GM21737 (cell line): ENCODE measurements around the gene DNAJC12.
"Not testable (repeated sequence)": the region's sequence is repeated elsewhere in the genome, so short reads cannot be mapped to it uniquely, and the experiment has no call there.

Source experiments
- ATAC-seq: cut with Tn5 transposase; IDR thresholded peaks from one replicate; pipeline ENCODE4 v1.9.1; 2021; ENCODE audit warnings: mild to moderate bottlenecking, moderate library complexity; ENCODE audit not compliant: unreplicated experiment

The DNAJC12 gene

GRCh38 chr10:67837541-67838314 lies at the start of gene DNAJC12:
DNAJC12 (minus strand) TSS chr10:67838188; CDS start chr10:67838011, 177 bp downstream.
- ATAC-seq, result no peak

GRCh38 chr10:67884842-67885670 lies 47.1 kb upstream of the DNAJC12 start:
- peak; percentile 54 for ATAC-seq

GRCh38 chr10:67884313-67884841 lies 46.4 kb upstream of the DNAJC12 start, which contains the start of gene SIRT1:
SIRT1 (plus strand) TSS chr10:67884656; CDS start chr10:67884722, 66 bp downstream.
- peak; percentile 83 for ATAC-seq

GRCh38 chr10:67883710-67884312 lies 45.8 kb upstream of the DNAJC12 start:
- ATAC-seq, result no peak

GRCh38 chr10:67878133-67878532 lies 40.1 kb upstream of the DNAJC12 start:
- no peak for ATAC-seq

- not testable (repeated sequence) for ATAC-seq
Observed at GRCh38 chr10:67877421-67877820, 39.4 kb upstream of the DNAJC12 start.

- ATAC-seq, result no peak
Observed at GRCh38 chr10:67875340-67876238, 37.6 kb upstream of the DNAJC12 start.

GRCh38 chr10:67869996-67870395 lies 32.0 kb upstream of the DNAJC12 start:
- ATAC-seq, result no peak

GRCh38 chr10:67868132-67868531 lies 30.1 kb upstream of the DNAJC12 start:
- no peak for ATAC-seq

- no peak for ATAC-seq
Observed at GRCh38 chr10:67864607-67865371, 26.8 kb upstream of the DNAJC12 start.

- ATAC-seq, result no peak
Observed at GRCh38 chr10:67863094-67863493, 25.1 kb upstream of the DNAJC12 start.

- no peak for ATAC-seq
Observed at GRCh38 chr10:67861750-67862432, 23.9 kb upstream of the DNAJC12 start.

- no peak for ATAC-seq
Observed at GRCh38 chr10:67858971-67859370, 21.0 kb upstream of the DNAJC12 start.

GRCh38 chr10:67853512-67853911 lies 15.5 kb upstream of the DNAJC12 start:
- no peak for ATAC-seq

GRCh38 chr10:67852761-67853160 lies 14.8 kb upstream of the DNAJC12 start:
- ATAC-seq, result no peak

- ATAC-seq, result no peak
Observed at GRCh38 chr10:67851186-67851585, 13.2 kb upstream of the DNAJC12 start.

- peak; percentile 94 for ATAC-seq
Observed at GRCh38 chr10:67849331-67850011, 11.5 kb upstream of the DNAJC12 start.

GRCh38 chr10:67843284-67843683 lies 5.3 kb upstream of the DNAJC12 start:
- ATAC-seq, result no peak
